Stimulated activated memory B cell treated with anti-CD40 and anti-IgM and Interleukin-4, amounts not matched to agents 10 μg/mL and 1 μg/mL and 100 μg/mL, for 72 hours (primary cell): ENCODE data around the gene NES.

ENCODE experiments used
- ATAC-seq: fragments of 150-1000 bp; cut with Tn5 transposase; 2 replicates; pipeline ENCODE4 v1.10.0; 2021
- H3K27ac Mint-ChIP-seq: one replicate; pipeline ENCODE4 v1.8.0; 2022; ENCODE audit warnings: mild to moderate bottlenecking, mixed read lengths
- H3K27me3 Mint-ChIP-seq: one replicate; pipeline ENCODE4 v1.8.0; 2022; ENCODE audit warnings: mixed read lengths
- H3K36me3 Mint-ChIP-seq: one replicate; pipeline ENCODE4 v1.8.0; 2022; ENCODE audit warnings: mixed read lengths
- H3K4me1 Mint-ChIP-seq: one replicate; pipeline ENCODE4 v1.8.0; 2022; ENCODE audit warnings: mixed read lengths
- H3K4me3 Mint-ChIP-seq: one replicate; pipeline ENCODE4 v1.8.0; 2022; ENCODE audit warnings: mild to moderate bottlenecking, moderate library complexity, mixed read lengths
- H3K9me3 Mint-ChIP-seq: one replicate; pipeline ENCODE4 v1.8.0; 2022; ENCODE audit warnings: mixed read lengths

Gene NES

GRCh38 chr1:156655151-156655903, 21.9 kb downstream of the NES start:
- peaks cover 53% of the 10 kb centered on the region for H3K4me1 Mint-ChIP-seq
- H3K36me3 Mint-ChIP-seq = no peaks in the 10 kb centered on the region
- no peaks in the 10 kb centered on the region for H3K9me3 Mint-ChIP-seq
- ATAC-seq = no peak
- H3K4me3 Mint-ChIP-seq = no peak overlapping the region
- peaks cover 75% of the 10 kb centered on the region for H3K27me3 Mint-ChIP-seq
- no peak overlapping the region for H3K27ac Mint-ChIP-seq

DNA sequence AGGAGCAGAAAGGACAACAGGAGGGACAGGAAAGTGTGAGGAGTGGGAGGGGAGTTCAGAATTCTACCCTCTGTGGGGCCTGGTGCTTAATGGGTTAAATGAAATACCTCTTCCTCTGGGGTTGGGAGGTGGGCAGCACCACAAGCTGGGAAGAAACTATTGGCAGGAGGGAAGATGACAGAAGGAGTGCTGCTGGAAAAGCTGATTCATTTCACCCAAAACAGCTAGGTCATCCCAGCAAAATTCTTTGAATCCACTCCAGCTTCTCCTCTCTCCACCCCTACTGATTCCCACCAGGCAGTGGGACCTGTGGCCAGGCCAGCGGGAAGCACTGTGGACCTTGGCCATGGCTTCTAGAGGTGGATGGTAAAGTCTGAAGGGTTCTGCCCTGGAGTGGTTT, 22.5 kb downstream of the NES start:
- no peak for ATAC-seq
- Mint-ChIP-seq H3K9me3 (no peaks in the 10 kb centered on the region), H3K27ac (no peak overlapping the region), H3K4me3 (no peak overlapping the region), H3K4me1 (peaks cover 47% of the 10 kb centered on the region), H3K27me3 (peaks cover 80% of the 10 kb centered on the region), H3K36me3 (no peaks in the 10 kb centered on the region)

- Mint-ChIP-seq H3K27ac (no peak overlapping the region), H3K36me3 (no peaks in the 10 kb centered on the region), H3K9me3 (no peaks in the 10 kb centered on the region), H3K27me3 (peaks cover 96% of the 10 kb centered on the region), H3K4me1 (peaks cover 30% of the 10 kb centered on the region), H3K4me3 (no peak overlapping the region)
- ATAC-seq = no peak
Observed at GRCh38 chr1:156652992-156653355, 24.2 kb downstream of the NES start.

- Mint-ChIP-seq H3K4me1 (peaks cover 24% of the 10 kb centered on the region), H3K27me3 (peaks cover 96% of the 10 kb centered on the region), H3K27ac (no peak overlapping the region), H3K9me3 (no peaks in the 10 kb centered on the region), H3K36me3 (no peaks in the 10 kb centered on the region), H3K4me3 (no peak overlapping the region)
- ATAC-seq = no peak
Observed at GRCh38 chr1:156652131-156652991, 24.8 kb downstream of the NES start.

DNA sequence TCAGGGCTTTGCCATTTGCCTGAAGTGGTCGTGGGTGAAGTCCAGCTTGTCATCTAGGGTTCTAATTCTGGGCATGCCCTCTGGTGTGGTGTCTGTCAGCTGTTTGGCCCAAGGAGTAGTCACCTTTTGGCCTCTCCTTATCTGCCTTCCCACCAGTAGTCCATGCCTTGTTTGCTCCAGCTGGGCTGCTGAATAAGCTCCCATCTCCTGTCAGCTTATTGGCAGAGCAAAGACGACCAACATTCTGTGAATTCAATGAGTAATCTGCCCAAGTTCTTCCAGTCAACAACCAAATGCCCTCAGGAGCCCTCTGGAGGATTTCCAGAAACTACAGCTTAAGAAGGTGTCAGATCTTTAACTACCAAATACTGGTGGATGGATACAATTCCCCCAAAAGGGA, 28.3 kb downstream of the NES start:
- Mint-ChIP-seq H3K36me3 (no peaks in the 10 kb centered on the region), H3K27me3 (peaks cover 96% of the 10 kb centered on the region), H3K9me3 (no peaks in the 10 kb centered on the region), H3K4me1 (peaks cover 1% of the 10 kb centered on the region), H3K27ac (no peak overlapping the region), H3K4me3 (no peak overlapping the region)
- no peak for ATAC-seq

- H3K9me3 Mint-ChIP-seq = no peaks in the 10 kb centered on the region
- H3K4me3 Mint-ChIP-seq = no peak overlapping the region
- ATAC-seq = no peak
- H3K27me3 Mint-ChIP-seq = peaks cover 96% of the 10 kb centered on the region
- H3K27ac Mint-ChIP-seq = no peak overlapping the region
- H3K36me3 Mint-ChIP-seq = no peaks in the 10 kb centered on the region
- H3K4me1 Mint-ChIP-seq = peaks cover 6% of the 10 kb centered on the region
Observed at GRCh38 chr1:156648496-156648895, 28.7 kb downstream of the NES start.

GRCh38 chr1:156647351-156647750, 29.9 kb downstream of the NES start:
- Mint-ChIP-seq H3K4me3 (no peak overlapping the region), H3K9me3 (no peaks in the 10 kb centered on the region), H3K36me3 (no peaks in the 10 kb centered on the region), H3K27me3 (peaks cover 96% of the 10 kb centered on the region), H3K4me1 (peaks cover 14% of the 10 kb centered on the region), H3K27ac (no peak overlapping the region)
- no peak for ATAC-seq

DNA sequence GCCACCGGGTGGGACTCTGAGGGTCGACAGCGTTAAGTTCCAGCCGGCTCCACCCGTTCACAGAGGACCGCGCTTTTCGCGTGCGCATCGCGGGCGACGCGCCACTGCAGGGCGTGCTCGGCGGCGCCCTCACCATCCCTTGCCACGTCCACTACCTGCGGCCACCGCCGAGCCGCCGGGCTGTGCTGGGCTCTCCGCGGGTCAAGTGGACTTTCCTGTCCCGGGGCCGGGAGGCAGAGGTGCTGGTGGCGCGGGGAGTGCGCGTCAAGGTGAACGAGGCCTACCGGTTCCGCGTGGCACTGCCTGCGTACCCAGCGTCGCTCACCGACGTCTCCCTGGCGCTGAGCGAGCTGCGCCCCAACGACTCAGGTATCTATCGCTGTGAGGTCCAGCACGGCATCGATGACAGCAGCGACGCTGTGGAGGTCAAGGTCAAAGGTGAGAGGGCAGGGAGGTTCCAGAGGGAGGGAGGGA, 30.4 kb downstream of the NES start:
- ATAC-seq = no peak
- H3K4me1 Mint-ChIP-seq = peaks cover 18% of the 10 kb centered on the region
- H3K27ac Mint-ChIP-seq = no peak overlapping the region
- no peak overlapping the region for H3K4me3 Mint-ChIP-seq
- peaks cover 96% of the 10 kb centered on the region for H3K27me3 Mint-ChIP-seq
- H3K36me3 Mint-ChIP-seq = no peaks in the 10 kb centered on the region
- no peaks in the 10 kb centered on the region for H3K9me3 Mint-ChIP-seq

DNA sequence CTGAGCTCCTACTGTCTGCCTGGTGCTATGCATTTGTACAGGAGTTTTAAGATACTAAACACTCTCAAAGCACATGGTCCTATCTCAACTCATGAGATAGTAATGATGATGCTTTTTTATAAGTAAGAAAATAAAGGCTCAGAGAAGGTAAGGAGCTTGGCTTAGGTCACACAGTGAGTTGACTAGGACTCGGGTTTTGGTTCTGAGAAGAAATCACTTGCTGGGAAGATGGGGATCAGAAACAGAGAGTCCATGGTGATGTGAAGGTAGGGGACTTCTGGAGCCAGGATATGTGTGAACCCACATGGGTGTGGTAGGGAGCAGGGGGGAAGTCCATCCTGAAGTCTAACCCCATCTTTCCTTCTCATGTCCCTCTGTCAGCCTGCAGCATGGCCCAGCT, 31.5 kb downstream of the NES start:
- Mint-ChIP-seq H3K4me3 (no peak overlapping the region), H3K36me3 (no peaks in the 10 kb centered on the region), H3K27ac (no peak overlapping the region), H3K9me3 (no peaks in the 10 kb centered on the region), H3K27me3 (peaks cover 96% of the 10 kb centered on the region), H3K4me1 (peaks cover 29% of the 10 kb centered on the region)
- ATAC-seq = no peak

DNA sequence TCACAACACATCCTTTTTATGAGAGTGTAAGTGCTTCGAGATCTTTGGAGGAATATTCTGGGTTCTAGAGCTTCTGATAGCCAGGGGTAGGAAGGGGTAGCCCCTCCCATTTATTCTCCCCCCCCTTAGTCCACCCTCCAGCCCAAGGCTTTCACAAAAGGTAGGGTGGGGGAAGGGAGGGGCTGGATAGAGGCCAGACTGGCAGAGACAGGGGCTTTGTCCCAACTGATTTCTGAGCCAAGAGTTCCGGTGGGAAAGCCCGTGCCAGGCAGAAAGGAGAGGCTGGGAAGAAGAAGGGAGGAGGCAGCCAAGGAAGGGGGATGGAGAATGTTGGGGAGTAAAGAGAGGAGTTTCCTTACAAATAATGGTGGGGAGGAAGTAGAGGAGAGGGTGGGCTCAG, 32.2 kb downstream of the NES start:
- Mint-ChIP-seq H3K27me3 (peaks cover 99% of the 10 kb centered on the region), H3K4me3 (no peak overlapping the region), H3K4me1 (peaks cover 30% of the 10 kb centered on the region), H3K9me3 (no peaks in the 10 kb centered on the region), H3K27ac (no peak overlapping the region), H3K36me3 (no peaks in the 10 kb centered on the region)
- ATAC-seq = no peak

DNA sequence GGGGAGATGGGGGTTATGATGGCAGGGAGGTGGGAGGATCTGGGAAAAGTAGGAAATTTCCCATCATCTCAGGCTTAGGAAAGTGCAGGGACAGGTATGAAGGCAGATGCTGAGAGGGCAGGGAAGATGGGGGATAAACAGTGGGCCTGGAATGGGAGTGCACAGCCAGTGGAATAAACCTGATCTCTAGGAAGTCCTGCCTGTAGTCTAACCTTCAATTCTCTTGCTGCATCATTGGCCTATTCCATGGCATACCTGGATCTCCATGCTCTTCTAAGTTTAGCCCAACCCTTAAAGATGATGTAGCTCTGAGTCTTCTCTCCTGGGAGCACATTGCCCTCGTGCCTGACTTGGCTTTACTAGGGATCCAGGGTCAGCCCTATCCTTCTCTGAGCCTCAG, 32.6 kb downstream of the NES start:
- Mint-ChIP-seq H3K9me3 (no peaks in the 10 kb centered on the region), H3K27ac (no peak overlapping the region), H3K36me3 (no peaks in the 10 kb centered on the region), H3K4me1 (peaks cover 30% of the 10 kb centered on the region), H3K4me3 (no peak overlapping the region), H3K27me3 (peaks cover 99% of the 10 kb centered on the region)
- ATAC-seq = no peak

- Mint-ChIP-seq H3K4me3 (no peak overlapping the region), H3K9me3 (no peaks in the 10 kb centered on the region), H3K27ac (no peak overlapping the region), H3K4me1 (peaks cover 30% of the 10 kb centered on the region), H3K36me3 (no peaks in the 10 kb centered on the region), H3K27me3 (peaks cover 100% of the 10 kb centered on the region)
- no peak for ATAC-seq
Observed at GRCh38 chr1:156644146-156644545, 33.1 kb downstream of the NES start.

DNA sequence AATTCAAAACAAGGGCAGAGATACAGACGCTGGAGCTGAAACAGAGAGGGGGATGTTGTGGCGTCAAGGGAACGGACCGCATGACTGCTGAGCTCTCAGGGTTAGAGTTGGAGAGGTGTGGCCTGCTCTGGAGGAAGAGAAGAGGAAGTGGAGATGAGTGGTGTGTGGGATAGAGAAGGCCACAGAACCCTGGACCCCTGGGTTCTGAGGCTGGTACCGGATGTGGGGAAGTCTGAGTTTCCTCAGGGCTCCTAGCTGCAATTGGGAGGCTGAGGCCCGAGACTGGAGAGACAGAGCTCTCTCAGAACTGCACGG, 33.5 kb downstream of the NES start:
- H3K9me3 Mint-ChIP-seq = no peaks in the 10 kb centered on the region
- H3K4me3 Mint-ChIP-seq = no peak overlapping the region
- no peaks in the 10 kb centered on the region for H3K36me3 Mint-ChIP-seq
- H3K27ac Mint-ChIP-seq = no peak overlapping the region
- ATAC-seq = peak; percentile 81
- peaks cover 30% of the 10 kb centered on the region for H3K4me1 Mint-ChIP-seq
- H3K27me3 Mint-ChIP-seq = peaks cover 100% of the 10 kb centered on the region

GRCh38 chr1:156643049-156643777, 34.0 kb downstream of the NES start:
- no peaks in the 10 kb centered on the region for H3K9me3 Mint-ChIP-seq
- peaks cover 100% of the 10 kb centered on the region for H3K27me3 Mint-ChIP-seq
- no peak overlapping the region for H3K27ac Mint-ChIP-seq
- H3K4me3 Mint-ChIP-seq = no peak overlapping the region
- ATAC-seq = no peak
- peaks cover 30% of the 10 kb centered on the region for H3K4me1 Mint-ChIP-seq
- no peaks in the 10 kb centered on the region for H3K36me3 Mint-ChIP-seq

- peak overlapping the region; percentile 67 for H3K4me3 Mint-ChIP-seq
- H3K27ac Mint-ChIP-seq = no peak overlapping the region
- H3K9me3 Mint-ChIP-seq = no peaks in the 10 kb centered on the region
- peaks cover 99% of the 10 kb centered on the region for H3K27me3 Mint-ChIP-seq
- no peak for ATAC-seq
- no peaks in the 10 kb centered on the region for H3K36me3 Mint-ChIP-seq
- peaks cover 30% of the 10 kb centered on the region for H3K4me1 Mint-ChIP-seq
Observed at GRCh38 chr1:156642265-156643048, 34.8 kb downstream of the NES start.
